Stimulated activated naive B cell treated with anti-CD40 and anti-IgM and Interleukin-4, amounts not matched to agents 10 μg/mL and 1 μg/mL and 100 μg/mL, for 72 hours (primary cell): ENCODE data around the gene NSRP1.
"Not testable (repeated sequence)": the region's sequence is repeated elsewhere in the genome, so short reads cannot be mapped to it uniquely, and the experiment has no call there.

Experiments used
- ATAC-seq, 2 donors: fragments of 150-1000 bp; cut with Tn5 transposase; replicated peaks; 2 replicates each; pipeline ENCODE4 v1.10.0; 2021; ENCODE audit warnings: moderate library complexity in 1 of 2
- DNase-seq: peaks from one replicate; pipeline ENCODE4 v3.0.0; 2021
- H3K27ac Mint-ChIP-seq: one replicate; pipeline ENCODE4 v1.8.0; 2022; ENCODE audit warnings: mild to moderate bottlenecking, mixed read lengths
- H3K27me3 Mint-ChIP-seq, 2 donors: one replicate each; pipeline ENCODE4 v1.8.0; 2022; ENCODE audit warnings: mixed read lengths in 2 of 2
- H3K36me3 Mint-ChIP-seq, 2 donors: one replicate each; pipeline ENCODE4 v1.8.0; 2022; ENCODE audit warnings: mixed read lengths in 2 of 2, mild to moderate bottlenecking in 1 of 2
- H3K4me1 Mint-ChIP-seq, 2 donors: one replicate each; pipeline ENCODE4 v1.8.0; 2022; ENCODE audit warnings: mixed read lengths in 2 of 2, mild to moderate bottlenecking in 1 of 2
- H3K4me3 Mint-ChIP-seq, 2 donors: one replicate each; pipeline ENCODE4 v1.8.0; 2022; ENCODE audit warnings: mild to moderate bottlenecking in 2 of 2, mixed read lengths in 2 of 2, moderate library complexity in 1 of 2
- H3K9me3 Mint-ChIP-seq, 2 donors: one replicate each; pipeline ENCODE4 v1.8.0; 2022; ENCODE audit warnings: mixed read lengths in 2 of 2, mild to moderate bottlenecking in 1 of 2

The NSRP1 gene, protein sequence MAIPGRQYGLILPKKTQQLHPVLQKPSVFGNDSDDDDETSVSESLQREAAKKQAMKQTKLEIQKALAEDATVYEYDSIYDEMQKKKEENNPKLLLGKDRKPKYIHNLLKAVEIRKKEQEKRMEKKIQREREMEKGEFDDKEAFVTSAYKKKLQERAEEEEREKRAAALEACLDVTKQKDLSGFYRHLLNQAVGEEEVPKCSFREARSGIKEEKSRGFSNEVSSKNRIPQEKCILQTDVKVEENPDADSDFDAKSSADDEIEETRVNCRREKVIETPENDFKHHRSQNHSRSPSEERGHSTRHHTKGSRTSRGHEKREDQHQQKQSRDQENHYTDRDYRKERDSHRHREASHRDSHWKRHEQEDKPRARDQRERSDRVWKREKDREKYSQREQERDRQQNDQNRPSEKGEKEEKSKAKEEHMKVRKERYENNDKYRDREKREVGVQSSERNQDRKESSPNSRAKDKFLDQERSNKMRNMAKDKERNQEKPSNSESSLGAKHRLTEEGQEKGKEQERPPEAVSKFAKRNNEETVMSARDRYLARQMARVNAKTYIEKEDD

DNA sequence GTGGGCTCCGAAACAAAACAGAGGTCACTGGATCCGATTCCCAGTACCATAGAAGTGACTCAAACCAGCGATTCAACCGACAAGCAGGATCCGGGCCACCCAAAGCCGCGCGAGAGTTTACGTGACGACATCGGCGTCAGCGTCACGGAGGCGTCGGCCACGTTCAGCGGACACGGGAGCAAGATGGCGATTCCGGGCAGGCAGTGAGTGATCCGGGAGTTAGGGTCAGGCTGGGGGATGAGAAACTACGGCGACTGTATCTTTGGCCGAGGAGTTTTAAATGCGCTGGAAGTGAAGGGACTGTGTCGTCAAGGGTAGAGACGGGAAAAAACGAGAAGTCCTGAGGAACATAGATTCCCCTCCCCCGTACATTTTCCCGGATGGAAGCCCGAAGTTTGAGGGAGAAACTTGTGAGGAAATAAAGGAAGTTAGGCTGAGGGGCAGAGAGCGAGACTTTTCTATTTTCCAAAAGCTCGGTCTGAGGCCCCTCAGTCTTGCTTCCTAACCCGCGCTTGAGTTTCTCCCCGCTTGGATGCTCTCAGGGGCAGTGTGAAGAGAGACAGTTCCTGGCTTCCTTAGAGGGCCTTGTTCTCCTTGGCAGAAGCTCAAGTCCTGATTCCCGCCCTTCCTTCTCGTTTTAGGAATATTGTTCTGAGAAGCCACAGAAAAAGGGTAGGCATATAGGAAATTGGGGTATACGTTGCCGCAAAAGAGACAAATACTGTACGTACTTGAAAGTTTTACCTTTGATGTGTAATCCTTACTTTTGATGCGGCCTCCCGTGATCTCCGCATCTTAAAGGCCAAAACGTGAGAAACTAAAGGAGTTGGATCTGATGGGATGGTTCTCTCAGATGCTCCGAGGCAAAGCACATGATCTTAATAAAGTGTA, at the start of gene NSRP1:
TSS of gene NSRP1 (plus strand) at position 156 of the 891 bp plus-strand sequence. CDS start at position 184, 28 bp downstream.
- DNase-seq (peak; percentile 93), ATAC-seq (peak; percentile 93 to 97)
- Mint-ChIP-seq H3K4me3 (peak within 1 kb of the TSS; percentile 90 to 94), H3K9me3 (no peaks in the 10 kb centered on the region), H3K36me3 (peaks cover 16 to 25% of the 10 kb centered on the region in 2 donors), H3K27me3 (no peaks in the 10 kb centered on the region), H3K4me1 (peaks cover 22 to 52% of the 10 kb centered on the region in 2 donors), H3K27ac (peak within 1 kb of the TSS; percentile 99)

DNA sequence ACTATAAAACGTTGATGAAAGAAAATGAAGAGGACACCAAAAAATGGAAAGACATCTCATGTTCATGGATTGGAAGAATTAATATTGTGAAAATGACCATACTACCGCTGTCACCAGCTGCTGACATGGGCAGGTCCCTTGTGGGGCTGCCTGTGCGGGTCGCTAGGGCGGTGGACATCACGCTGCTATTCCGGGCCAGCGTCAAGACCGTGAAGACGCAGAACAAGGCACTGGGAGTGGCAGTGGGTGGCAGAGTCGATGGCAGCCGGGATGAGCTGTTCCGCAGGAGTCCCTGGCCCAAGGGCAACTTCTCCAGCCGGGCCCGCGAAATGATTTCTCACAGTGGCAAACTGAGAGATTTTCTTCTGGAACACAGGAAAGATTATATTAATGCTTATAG, 48.2 kb upstream of the NSRP1 start:
- no peak overlapping the region for H3K27ac Mint-ChIP-seq
- peaks cover 2 to 12% of the 10 kb centered on the region in 2 donors for H3K36me3 Mint-ChIP-seq
- H3K9me3 Mint-ChIP-seq: peaks cover 23 to 24% of the 10 kb centered on the region in 2 donors
- peaks cover 5 to 8% of the 10 kb centered on the region in 2 donors for H3K27me3 Mint-ChIP-seq
- DNase-seq: no peak
- H3K4me1 Mint-ChIP-seq: no peaks in the 10 kb centered on the region
- H3K4me3 Mint-ChIP-seq: no peak overlapping the region
- no peak for ATAC-seq

DNA sequence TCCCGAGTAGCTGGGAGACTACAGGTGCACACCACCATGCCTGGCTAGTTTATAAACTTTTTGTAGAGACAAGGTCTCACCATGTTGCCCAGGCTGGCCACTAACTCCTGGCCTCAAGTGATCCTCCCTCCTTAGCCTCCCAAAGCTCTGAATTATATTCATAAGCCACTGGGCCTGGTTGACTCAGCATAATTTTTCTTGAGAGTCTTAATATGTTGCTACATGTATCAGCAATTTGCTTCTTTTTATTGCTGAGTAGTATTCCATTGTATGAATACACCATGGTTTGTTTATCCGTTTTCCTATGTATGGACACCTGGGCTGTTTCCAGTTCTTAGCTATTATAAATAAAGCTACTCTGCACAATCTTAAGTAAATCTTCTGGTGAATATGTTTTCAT, 42.4 kb upstream of the NSRP1 start:
- H3K4me1 Mint-ChIP-seq: no peaks in the 10 kb centered on the region
- no peak for ATAC-seq
- no peak overlapping the region for H3K27ac Mint-ChIP-seq
- H3K27me3 Mint-ChIP-seq: no peaks in the 10 kb centered on the region
- H3K4me3 Mint-ChIP-seq: no peak overlapping the region
- no peaks in the 10 kb centered on the region for H3K36me3 Mint-ChIP-seq
- DNase-seq: no peak
- peaks cover 0 to under 1% of the 10 kb centered on the region in 2 donors for H3K9me3 Mint-ChIP-seq

DNA sequence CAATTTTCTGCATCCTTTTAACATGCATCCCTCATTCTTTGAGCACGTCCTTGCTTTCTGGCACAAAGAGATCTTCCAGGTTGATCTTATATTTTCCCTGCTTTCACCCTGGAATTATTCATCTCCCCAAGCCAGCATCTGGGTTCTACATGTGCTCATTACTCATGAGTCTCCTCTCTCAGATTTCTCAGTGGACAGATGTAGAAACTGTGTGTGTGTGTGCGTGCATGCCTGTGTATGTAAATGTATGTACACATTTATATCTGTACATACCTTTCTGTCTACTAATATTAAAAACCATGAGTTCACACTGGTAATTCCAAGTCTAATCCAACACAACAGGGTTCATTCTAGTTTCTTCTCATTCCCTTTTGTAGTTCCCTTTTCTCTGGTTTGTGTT, 41.9 kb upstream of the NSRP1 start:
- Mint-ChIP-seq H3K9me3 (no peaks in the 10 kb centered on the region), H3K36me3 (no peaks in the 10 kb centered on the region), H3K4me1 (no peaks in the 10 kb centered on the region), H3K4me3 (no peak overlapping the region), H3K27me3 (no peaks in the 10 kb centered on the region), H3K27ac (no peak overlapping the region)
- ATAC-seq (no peak), DNase-seq (no peak)

DNA sequence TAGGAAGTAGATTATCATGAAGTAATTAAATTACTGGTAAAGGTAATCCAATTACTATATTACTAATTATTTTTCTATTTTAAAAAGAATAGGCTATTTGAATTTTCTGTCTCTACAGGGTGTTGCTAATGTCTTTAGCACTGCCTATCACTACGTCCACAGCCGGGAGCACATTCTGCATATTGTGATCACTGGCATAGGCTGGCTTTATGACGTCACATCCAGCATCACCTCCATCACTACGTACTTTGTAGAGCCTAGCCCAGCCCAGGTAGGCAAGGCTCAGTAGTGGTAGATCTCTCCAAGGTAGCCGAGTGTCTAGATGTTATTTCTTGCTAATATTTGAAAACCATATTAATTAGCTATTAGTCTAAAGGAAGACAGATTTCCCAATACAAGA, 33.8 kb upstream of the NSRP1 start:
- Mint-ChIP-seq H3K4me3 (no peak overlapping the region), H3K36me3 (no peaks in the 10 kb centered on the region), H3K27ac (no peak overlapping the region), H3K27me3 (peaks cover 0 to 15% of the 10 kb centered on the region in 2 donors), H3K4me1 (no peaks in the 10 kb centered on the region), H3K9me3 (no peaks in the 10 kb centered on the region)
- DNase-seq (no peak), ATAC-seq (no peak)

DNA sequence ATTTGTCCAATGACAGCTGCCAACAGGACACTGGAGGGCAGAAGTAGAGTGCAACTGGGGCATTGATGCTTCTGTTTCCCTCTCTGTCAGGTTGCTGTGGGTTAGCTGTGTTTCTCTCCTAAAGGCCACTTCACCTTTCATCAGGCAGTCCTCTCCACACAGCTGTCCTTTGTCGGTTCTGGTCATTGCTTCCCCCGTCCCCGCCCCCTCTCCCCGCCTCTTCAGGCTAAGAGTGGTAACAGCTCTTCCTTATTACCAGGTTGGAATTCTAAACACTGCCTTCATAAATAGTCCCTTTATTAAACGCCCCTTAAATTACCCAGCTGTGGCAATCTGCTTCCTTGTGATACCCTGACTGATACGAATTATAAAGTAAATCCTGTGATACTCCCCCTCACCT, 31.8 kb upstream of the NSRP1 start:
- no peak for ATAC-seq
- H3K4me1 Mint-ChIP-seq: no peaks in the 10 kb centered on the region
- H3K4me3 Mint-ChIP-seq: no peak overlapping the region
- DNase-seq: no peak
- H3K9me3 Mint-ChIP-seq: no peaks in the 10 kb centered on the region
- no peaks in the 10 kb centered on the region for H3K36me3 Mint-ChIP-seq
- H3K27ac Mint-ChIP-seq: no peak overlapping the region
- H3K27me3 Mint-ChIP-seq: peaks cover 0 to 19% of the 10 kb centered on the region in 2 donors

DNA sequence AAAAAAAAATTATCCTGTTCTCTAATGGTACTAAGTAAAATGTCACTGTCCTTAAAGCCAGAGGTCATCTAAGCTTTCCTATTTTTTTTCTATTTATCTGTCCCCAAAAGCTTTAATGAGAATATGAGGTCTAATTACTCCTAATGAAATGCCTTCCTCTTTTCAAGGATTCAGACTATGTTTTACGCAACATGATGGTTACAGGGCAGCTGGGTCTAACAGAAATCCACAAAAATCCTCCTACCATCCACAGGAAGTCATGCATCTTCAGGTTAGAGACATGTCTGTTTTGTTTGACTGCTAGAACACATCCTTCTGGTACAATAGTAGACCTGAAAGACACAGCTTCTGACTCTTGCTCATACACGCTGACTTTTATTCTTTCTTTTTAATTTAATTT, 29.7 kb upstream of the NSRP1 start:
- H3K9me3 Mint-ChIP-seq: no peaks in the 10 kb centered on the region
- no peak for DNase-seq

DNA sequence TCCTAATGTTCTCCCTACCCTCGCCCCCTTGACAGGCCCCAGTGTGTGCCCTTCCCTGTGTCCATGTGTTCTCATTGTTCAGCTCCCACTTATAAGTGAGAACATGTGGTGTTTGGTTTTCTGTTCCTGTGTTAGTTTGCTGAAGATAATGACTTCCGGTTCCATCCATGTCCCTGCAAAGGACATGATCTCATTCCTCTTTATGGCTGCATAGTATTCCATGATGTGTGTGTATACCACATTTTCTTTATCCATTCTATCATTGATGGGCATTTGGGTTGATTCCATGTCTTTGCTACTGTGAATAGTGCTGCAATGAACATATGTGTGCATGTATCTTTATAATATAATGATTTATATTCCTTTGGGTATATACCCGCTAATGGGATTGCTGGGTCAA, 29.2 kb upstream of the NSRP1 start:
- DNase-seq, H3K36me3 Mint-ChIP-seq, ATAC-seq, H3K27ac Mint-ChIP-seq, H3K4me3 Mint-ChIP-seq, H3K4me1 Mint-ChIP-seq, H3K9me3 Mint-ChIP-seq: not testable (repeated sequence)
- H3K27me3 Mint-ChIP-seq: peaks cover 0 to 22% of the 10 kb centered on the region in 2 donors

More for the DNA sequence above, 29.7 kb upstream of the NSRP1 start:
- Mint-ChIP-seq H3K27me3 (peaks cover 0 to 22% of the 10 kb centered on the region in 2 donors), H3K27ac (no peak overlapping the region), H3K4me1 (no peaks in the 10 kb centered on the region), H3K36me3 (no peaks in the 10 kb centered on the region), H3K4me3 (no peak overlapping the region)
- ATAC-seq: no peak

DNA sequence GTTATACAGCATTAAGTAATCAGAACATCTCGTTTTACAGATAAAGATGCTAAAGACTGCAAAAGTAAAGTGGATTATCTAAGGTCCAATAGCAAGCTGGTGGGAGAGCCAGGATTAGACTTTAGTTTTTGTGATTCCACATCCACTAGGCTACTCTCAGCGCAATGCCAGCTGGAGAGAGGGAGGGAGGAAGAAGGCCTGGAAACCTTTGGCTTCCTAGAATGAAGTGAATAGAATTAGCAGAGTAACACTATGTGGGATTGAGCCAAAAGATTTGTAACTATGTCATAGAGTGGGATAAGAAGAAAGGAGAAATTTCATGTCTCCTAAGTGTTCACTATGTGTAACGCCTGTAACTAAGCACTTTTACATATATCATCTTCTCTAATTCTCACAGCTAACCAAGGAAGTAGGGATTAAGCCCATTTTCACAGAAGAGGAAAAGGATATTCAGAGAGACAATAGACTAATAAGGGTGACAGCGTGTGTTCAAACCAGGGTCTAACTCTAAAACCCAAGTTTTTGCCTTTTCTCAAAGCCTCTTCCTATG, 25.4 kb upstream of the NSRP1 start:
- Mint-ChIP-seq H3K9me3 (no peaks in the 10 kb centered on the region), H3K36me3 (no peaks in the 10 kb centered on the region), H3K4me1 (peaks cover 9 to 15% of the 10 kb centered on the region in 2 donors), H3K4me3 (no peak overlapping the region), H3K27ac (no peak overlapping the region), H3K27me3 (peaks cover 9 to 21% of the 10 kb centered on the region in 2 donors)
- DNase-seq: no peak
- no peak for ATAC-seq

DNA sequence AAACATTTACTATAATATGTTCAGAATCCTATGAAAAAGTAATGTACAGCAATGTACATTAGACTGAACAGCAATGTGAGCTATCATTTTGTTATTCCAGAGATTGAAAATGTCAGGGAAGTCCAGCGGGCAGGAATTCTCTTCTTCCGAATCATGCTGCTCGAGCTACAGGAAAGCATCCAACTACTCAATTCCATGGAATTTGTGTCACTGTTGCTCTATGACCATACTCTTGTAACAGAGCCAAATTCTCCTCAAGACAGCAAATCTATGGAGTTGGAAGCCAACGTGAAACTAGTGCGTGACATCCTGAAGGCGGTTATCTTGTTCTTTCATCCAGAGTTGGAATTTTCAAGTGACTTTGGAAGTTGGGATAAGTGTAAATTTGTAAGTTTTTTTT, 24.8 kb upstream of the NSRP1 start:
- no peak overlapping the region for H3K27ac Mint-ChIP-seq
- peaks cover 9 to 19% of the 10 kb centered on the region in 2 donors for H3K27me3 Mint-ChIP-seq
- no peak for DNase-seq

DNA sequence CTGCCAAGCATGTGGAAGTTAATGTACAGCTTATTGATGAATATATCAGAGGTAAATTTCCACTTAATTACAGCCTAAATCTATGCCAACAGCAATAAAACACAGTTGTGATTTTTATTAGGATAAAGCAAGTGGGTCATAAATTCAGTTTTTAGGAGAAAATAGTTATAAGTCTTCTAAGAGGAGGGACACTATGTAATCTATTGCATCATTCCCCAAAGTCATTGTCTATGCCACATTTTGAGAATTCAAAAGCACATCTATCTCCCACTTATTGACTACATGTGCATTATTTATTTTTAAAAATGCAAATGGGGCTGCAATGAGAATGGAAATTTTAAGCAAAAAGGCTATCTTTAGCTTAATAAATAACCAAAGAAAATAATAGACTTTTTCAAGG, 23.7 kb upstream of the NSRP1 start:
- peaks cover 9 to 15% of the 10 kb centered on the region in 2 donors for H3K4me1 Mint-ChIP-seq
- no peaks in the 10 kb centered on the region for H3K9me3 Mint-ChIP-seq
- H3K36me3 Mint-ChIP-seq: no peaks in the 10 kb centered on the region
- no peak overlapping the region for H3K27ac Mint-ChIP-seq
- ATAC-seq (no peak), DNase-seq (no peak)
- H3K27me3 Mint-ChIP-seq: peaks cover 9 to 19% of the 10 kb centered on the region in 2 donors
- no peak overlapping the region for H3K4me3 Mint-ChIP-seq

More for the DNA sequence above, 24.8 kb upstream of the NSRP1 start:
- ATAC-seq: no peak
- Mint-ChIP-seq H3K4me3 (no peak overlapping the region), H3K4me1 (peaks cover 9 to 15% of the 10 kb centered on the region in 2 donors), H3K9me3 (no peaks in the 10 kb centered on the region), H3K36me3 (no peaks in the 10 kb centered on the region)

DNA sequence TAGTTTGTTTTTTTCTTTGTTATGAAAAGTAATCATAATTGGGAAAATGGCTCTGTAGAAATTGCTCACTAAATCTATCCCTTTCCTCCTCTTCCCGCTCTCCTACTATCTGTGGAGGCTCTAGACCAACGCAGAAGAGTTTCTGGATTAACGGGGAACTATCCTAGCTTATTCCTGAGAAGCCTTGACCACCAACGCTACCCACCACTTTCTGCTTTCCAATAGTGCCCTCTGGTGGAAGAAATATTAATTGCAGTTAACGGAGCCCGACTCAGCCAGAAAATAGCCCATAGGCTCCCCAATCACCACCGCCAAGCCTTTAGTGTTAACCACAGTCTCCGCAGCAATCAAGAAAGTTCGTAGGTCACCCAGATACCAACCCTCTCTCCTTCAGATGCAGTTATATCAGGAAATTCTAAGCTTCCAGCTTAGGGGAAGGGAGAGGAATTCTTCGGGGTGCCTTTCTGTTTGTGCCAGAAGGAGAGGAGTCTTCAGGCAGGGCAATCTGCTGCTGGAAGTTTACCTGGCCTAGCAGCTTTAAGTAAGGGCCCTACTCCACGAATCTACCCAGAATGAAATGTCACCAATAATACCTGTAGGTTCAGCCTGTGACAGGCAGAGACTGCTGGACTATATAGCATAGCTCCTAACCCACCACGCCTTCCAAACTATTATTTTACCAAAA, 23.0 kb upstream of the NSRP1 start:
- Mint-ChIP-seq H3K27ac (no peak overlapping the region), H3K27me3 (peaks cover 9 to 19% of the 10 kb centered on the region in 2 donors), H3K4me3 (no peak overlapping the region), H3K36me3 (no peaks in the 10 kb centered on the region), H3K9me3 (no peaks in the 10 kb centered on the region), H3K4me1 (peaks cover 9 to 15% of the 10 kb centered on the region in 2 donors)
- DNase-seq (peak; percentile 37), ATAC-seq (peak; percentile 65 to 81)

DNA sequence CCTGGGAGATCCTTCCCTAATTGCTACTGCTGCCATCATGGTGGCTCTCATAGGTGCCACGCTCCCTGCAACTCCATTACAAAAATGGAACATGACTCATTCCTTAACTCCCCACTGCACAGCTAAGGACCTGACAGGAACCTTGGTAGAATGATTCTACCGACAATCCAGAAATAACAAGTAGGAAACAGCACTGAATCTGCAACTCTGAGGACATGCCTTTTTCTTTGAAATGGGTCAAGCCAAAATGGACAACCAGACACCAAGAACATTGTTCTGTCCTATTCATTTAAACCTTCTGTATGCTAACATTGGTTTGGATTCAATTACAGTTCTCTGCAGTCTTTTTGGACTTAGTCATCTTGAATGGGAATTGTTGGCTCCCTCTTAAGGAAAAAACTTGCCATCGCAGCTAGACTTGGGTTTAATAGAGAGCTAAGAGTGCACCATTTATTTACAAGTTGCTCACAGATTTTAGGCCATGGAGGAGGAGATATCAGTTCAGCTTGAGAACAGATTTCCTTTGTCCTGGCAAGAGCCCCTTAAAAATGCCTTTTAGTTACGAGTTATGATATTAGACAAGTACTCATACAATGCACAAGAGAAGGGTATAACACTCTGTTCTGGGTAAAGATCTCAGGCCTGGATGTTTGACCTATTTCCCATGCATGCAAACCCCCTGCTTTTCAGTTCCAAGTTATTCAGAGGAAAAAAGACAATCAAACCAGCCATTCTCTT, 20.9 kb upstream of the NSRP1 start:
- Mint-ChIP-seq H3K4me1 (peaks cover 9 to 15% of the 10 kb centered on the region in 2 donors), H3K27me3 (peaks cover 9 to 12% of the 10 kb centered on the region in 2 donors), H3K9me3 (no peaks in the 10 kb centered on the region), H3K27ac (no peak overlapping the region), H3K4me3 (no peak overlapping the region), H3K36me3 (no peaks in the 10 kb centered on the region)
- ATAC-seq: peak; percentile 31 to 69
- no peak for DNase-seq
